HK-2 (cell line): ENCODE measurements around the gene ZNRF2.
"Not testable (repeated sequence)": the region's sequence is repeated elsewhere in the genome, so short reads cannot be mapped to it uniquely, and the experiment has no call there.

Source experiments
- DNase-seq: peaks from one replicate; pipeline ENCODE4 v3.0.0-alpha.2; 2018; ENCODE audit not compliant: unreplicated experiment

The ZNRF2 gene

GRCh38 chr7:30260246-30260768, 24.1 kb upstream of the ZNRF2 start:
- no peak for DNase-seq

GRCh38 chr7:30263090-30263710, 21.2 kb upstream of the ZNRF2 start:
- DNase-seq: no peak

- no peak for DNase-seq
Measured at GRCh38 chr7:30264052-30264451, 20.3 kb upstream of the ZNRF2 start.

GRCh38 chr7:30265189-30265588, 19.2 kb upstream of the ZNRF2 start:
- DNase-seq: not testable (repeated sequence)

GRCh38 chr7:30266686-30267085, 17.7 kb upstream of the ZNRF2 start:
- DNase-seq: no peak

- DNase-seq: no peak
Measured at GRCh38 chr7:30268586-30268985, 15.8 kb upstream of the ZNRF2 start.

GRCh38 chr7:30269490-30269889, 14.9 kb upstream of the ZNRF2 start:
- DNase-seq: no peak

- no peak for DNase-seq
Measured at GRCh38 chr7:30270921-30271320, 13.5 kb upstream of the ZNRF2 start.

- no peak for DNase-seq
Measured at GRCh38 chr7:30272126-30272525, 12.3 kb upstream of the ZNRF2 start.

GRCh38 chr7:30273552-30273951, 10.8 kb upstream of the ZNRF2 start:
- DNase-seq: no peak

GRCh38 chr7:30274641-30275040, 9.8 kb upstream of the ZNRF2 start:
- no peak for DNase-seq

GRCh38 chr7:30276203-30276900, 8.0 kb upstream of the ZNRF2 start:
- DNase-seq: peak; percentile 23

GRCh38 chr7:30278376-30278775, 6.0 kb upstream of the ZNRF2 start:
- DNase-seq: no peak

- DNase-seq: no peak
Measured at GRCh38 chr7:30278849-30279652, 5.3 kb upstream of the ZNRF2 start.

- DNase-seq: no peak
Measured at GRCh38 chr7:30279653-30279904, 4.8 kb upstream of the ZNRF2 start.

GRCh38 chr7:30280631-30281030, 3.8 kb upstream of the ZNRF2 start:
- DNase-seq: no peak

- DNase-seq: no peak
Measured at GRCh38 chr7:30281263-30281662, 3.1 kb upstream of the ZNRF2 start.

GRCh38 chr7:30281791-30282190, 2.6 kb upstream of the ZNRF2 start:
- DNase-seq: no peak

- DNase-seq: no peak
Measured at GRCh38 chr7:30282735-30283134, 1.7 kb upstream of the ZNRF2 start.

GRCh38 chr7:30285067-30285535, 704 bp downstream of the ZNRF2 start:
- no peak for DNase-seq

GRCh38 chr7:30285536-30286284, 1.3 kb downstream of the ZNRF2 start:
- DNase-seq: peak; percentile 49

- no peak for DNase-seq
Measured at GRCh38 chr7:30286749-30287148, 2.4 kb downstream of the ZNRF2 start.
